Thyroid gland (tissue), 4 donors: ENCODE data around the gene LGALS1. TPM values are rescaled to one million over a fixed set of nuclear protein-coding genes. Genes with fewer than 3 reads are reported as not detected.

Source experiments
- DNase-seq, 2 donors: peaks; one replicate each; pipeline ENCODE4 v3.0.0-alpha.2; 2019
- H3K27ac ChIP-seq, 3 donors: fragments of 200-600 bp; sonication (generic); 1 replicate in 2 of 3; 2 replicates in 1 of 3; pipeline ENCODE4 v1.5.1; 2016 to 2019; ENCODE audit warnings: mild to moderate bottlenecking in 1 of 3, moderate library complexity in 1 of 3
- H3K27me3 ChIP-seq: fragments of 200-600 bp; sonication (generic); one replicate; pipeline ENCODE4 v1.5.1; 2019
- H3K36me3 ChIP-seq, 2 donors: fragments of 200-600 bp; sonication (generic); one replicate each; pipeline ENCODE4 v1.5.1; 2016 to 2019
- H3K4me1 ChIP-seq, 2 donors: fragments of 200-600 bp; sonication (generic); one replicate each; pipeline ENCODE4 v1.5.1; 2017 to 2019
- H3K4me3 ChIP-seq, 3 donors: fragments of 200-600 bp; sonication (generic); replicated peaks in 1 of 3; 1 replicate in 2 of 3; 2 replicates in 1 of 3; pipeline ENCODE4 v1.5.1; 2016; ENCODE audit warnings: mild to moderate bottlenecking in 1 of 3
- H3K9me3 ChIP-seq: fragments of 200-600 bp; sonication (generic); one replicate; pipeline ENCODE4 v1.5.1; 2017
- POLR2A ChIP-seq, 2 donors: fragments of 450-650 bp; IDR thresholded peaks; one replicate each; pipeline ENCODE4 v1.6.1; 2017; ENCODE audit warnings: antibody characterized with exemption in 2 of 2, mild to moderate bottlenecking in 2 of 2, moderate library complexity in 1 of 2
- WGBS, 2 donors: methylation state at CpG; one replicate each; pipeline ENCODE4 v1.1.5; 2017; 5-methylcytosine and 5-hydroxymethylcytosine counted together
- intact Hi-C: fragments of 100-400 bp; cut with DNase I; formaldehyde crosslinking; loops from one replicate; pipeline ENCODE4 v1.15.1; 2023
- total RNA-seq, 4 donors: library from RNA; depleted of rRNA; stranded (reverse); fragments of >200 nt; gene quantifications; one replicate each; pipeline ENCODE4 v1.2.3, GENCODE V29; 2016
- TF ChIP-seq, protein P1 (sequence below), 6 experiments: fragments of 200-600 bp in 3 of 6; fragments of 450-650 bp in 3 of 6; sonication (generic) in 3 of 6; IDR thresholded peaks; one replicate each; pipeline ENCODE4 v1.5.1; 2016 to 2019; ENCODE audit warnings: antibody characterized with exemption in 6 of 6, mild to moderate bottlenecking in 2 of 6, inconsistent platforms in 1 of 6, moderate library complexity in 1 of 6

Gene LGALS1
- total RNA-seq, 4 donors from 2014 or later: 146 to 212 (median 188) TPM

DNA sequence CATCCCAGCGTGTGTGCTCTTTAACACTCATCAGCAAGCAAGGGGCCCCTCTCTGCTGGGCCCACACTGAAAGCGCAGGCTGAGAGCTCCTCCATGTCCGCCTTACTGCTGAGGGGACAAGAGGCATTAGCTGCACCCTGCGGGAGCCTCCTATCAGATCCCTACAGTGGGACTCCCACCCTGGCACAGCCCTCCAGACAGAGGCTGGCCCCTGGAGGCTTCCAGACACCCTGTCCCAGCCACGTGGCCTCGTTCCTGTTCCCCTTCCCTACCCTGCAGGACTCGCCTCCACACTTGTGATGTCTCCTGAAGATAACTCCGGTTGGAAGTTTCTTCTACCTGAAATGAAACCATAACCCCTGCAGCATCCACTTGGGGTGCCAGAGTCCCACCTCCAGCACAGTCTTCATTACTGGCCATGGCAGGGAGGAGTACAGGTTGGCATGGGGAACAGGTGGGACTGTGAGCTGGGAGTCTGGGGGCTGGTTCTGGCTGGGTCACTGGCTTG, 41.0 kb upstream of the LGALS1 start:
- Histone ChIP-seq H3K4me3 (no peak overlapping the region), H3K9me3 (no peaks in the 10 kb centered on the region), H3K36me3 (peaks cover 9 to 13% of the 10 kb centered on the region in 2 donors), H3K27ac (peak overlapping the region; percentile 15 to 75 (median 69)), H3K4me1 (peaks cover 0 to 32% of the 10 kb centered on the region in 2 donors), H3K27me3 (no peaks in the 10 kb centered on the region)
- no peak for TF ChIP-seq POLR2A (IDR thresholded peaks at IDR 0.05)
- TF ChIP-seq, protein P1, sequence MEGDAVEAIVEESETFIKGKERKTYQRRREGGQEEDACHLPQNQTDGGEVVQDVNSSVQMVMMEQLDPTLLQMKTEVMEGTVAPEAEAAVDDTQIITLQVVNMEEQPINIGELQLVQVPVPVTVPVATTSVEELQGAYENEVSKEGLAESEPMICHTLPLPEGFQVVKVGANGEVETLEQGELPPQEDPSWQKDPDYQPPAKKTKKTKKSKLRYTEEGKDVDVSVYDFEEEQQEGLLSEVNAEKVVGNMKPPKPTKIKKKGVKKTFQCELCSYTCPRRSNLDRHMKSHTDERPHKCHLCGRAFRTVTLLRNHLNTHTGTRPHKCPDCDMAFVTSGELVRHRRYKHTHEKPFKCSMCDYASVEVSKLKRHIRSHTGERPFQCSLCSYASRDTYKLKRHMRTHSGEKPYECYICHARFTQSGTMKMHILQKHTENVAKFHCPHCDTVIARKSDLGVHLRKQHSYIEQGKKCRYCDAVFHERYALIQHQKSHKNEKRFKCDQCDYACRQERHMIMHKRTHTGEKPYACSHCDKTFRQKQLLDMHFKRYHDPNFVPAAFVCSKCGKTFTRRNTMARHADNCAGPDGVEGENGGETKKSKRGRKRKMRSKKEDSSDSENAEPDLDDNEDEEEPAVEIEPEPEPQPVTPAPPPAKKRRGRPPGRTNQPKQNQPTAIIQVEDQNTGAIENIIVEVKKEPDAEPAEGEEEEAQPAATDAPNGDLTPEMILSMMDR (IDR thresholded peaks at IDR 0.05): no peak
- WGBS, 2 donors: 66 to 68% methylated on average over 6 to 8 of the region's 8 CpGs
- intact Hi-C loops: no loop called here
- no peak for DNase-seq

DNA sequence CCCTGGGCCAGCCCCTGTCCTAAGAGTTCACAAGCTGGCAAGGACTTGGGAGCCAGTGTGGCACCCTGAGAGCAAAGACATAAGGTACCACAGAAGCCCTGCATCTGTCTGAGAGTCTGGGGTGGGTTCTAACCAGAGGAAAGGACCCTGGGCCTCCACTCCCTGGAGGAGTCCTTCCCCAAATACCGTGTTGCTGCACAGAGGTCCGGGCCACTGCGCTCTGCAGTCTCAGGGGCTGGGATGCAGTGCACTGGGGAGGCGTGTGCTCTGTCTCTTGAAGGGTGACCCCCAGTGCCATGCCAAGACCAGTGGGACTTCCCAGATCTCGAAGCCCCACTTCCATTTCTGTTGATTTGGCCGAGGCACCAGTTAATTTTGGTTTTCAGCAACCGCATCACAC, 40.3 kb upstream of the LGALS1 start:
- Histone ChIP-seq H3K27ac (no peak overlapping the region), H3K9me3 (no peaks in the 10 kb centered on the region), H3K27me3 (no peaks in the 10 kb centered on the region), H3K4me1 (peaks cover 5 to 39% of the 10 kb centered on the region in 2 donors), H3K4me3 (no peak overlapping the region), H3K36me3 (peaks cover 2 to 6% of the 10 kb centered on the region in 2 donors)
- no peak for DNase-seq
- WGBS, 2 donors: 94 to 96% methylated on average over 7 of the region's 7 CpGs
- intact Hi-C loops: no loop called here
- TF ChIP-seq, protein P1 (IDR thresholded peaks at IDR 0.05): no peak
- no peak for TF ChIP-seq POLR2A (IDR thresholded peaks at IDR 0.05)

DNA sequence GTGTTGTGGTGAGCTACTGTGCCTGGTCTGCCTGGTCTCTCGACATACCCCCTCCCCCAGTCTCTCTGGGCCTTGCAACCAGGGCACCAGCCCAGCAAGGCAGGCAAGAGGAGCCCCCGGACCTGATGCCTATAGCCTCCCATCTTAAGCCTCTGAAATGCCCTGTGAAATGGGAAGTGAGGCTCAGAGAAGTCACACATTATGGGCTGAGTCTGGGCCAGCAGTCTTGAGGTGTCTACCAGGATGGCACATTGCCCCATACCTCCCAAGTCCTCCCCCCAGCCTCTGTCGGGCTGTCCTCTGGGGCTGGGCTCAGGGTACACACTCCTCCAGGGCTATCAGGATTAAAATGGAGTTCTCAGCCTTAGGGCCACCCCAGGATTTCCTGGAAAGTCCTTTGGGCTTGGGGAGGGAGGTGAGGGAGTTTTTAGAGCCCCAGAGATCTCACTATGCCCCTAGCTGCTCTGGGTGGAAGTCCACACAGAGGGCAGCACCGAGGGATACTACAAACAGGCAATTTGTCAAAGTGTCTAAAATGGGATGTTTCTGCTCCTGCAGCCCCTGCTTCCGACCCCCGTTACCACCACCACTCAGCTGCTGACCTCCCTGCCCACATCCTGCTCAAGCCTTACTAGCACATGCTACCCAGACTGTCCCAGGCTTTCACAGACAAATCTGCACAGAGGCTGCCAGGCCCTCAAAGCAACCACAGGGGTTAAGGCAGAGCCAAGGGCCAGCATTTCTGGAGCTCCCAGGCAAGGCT, 39.1 kb upstream of the LGALS1 start:
- no peak for TF ChIP-seq POLR2A (IDR thresholded peaks at IDR 0.05)
- TF ChIP-seq, protein P1 (IDR thresholded peaks at IDR 0.05): no peak
- intact Hi-C loops: no loop called here
- Histone ChIP-seq H3K9me3 (no peaks in the 10 kb centered on the region), H3K27ac (no peak overlapping the region), H3K4me1 (peaks cover 7 to 43% of the 10 kb centered on the region in 2 donors), H3K4me3 (no peak overlapping the region), H3K27me3 (no peaks in the 10 kb centered on the region), H3K36me3 (peaks cover 0 to 3% of the 10 kb centered on the region in 2 donors)
- DNase-seq: no peak
- 83% methylated on average over 5 to 6 of the region's 6 CpGs for WGBS, 2 donors

DNA sequence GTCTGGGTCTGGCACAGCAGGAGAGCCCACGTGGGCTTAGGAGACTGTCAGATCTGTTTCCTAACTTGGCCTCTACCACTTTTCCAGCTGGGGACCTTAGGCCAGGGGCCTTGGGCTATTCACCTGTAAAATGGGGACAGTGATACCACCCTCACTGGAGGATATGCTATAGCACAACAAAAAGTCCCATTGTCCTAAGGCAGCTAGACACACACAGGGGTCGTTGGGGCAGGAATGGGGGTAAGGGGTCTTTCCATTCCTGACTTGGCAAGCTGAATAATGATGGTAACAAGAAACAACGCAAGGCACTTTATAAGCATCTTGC, 38.5 kb upstream of the LGALS1 start:
- no peaks in the 10 kb centered on the region for H3K27me3 ChIP-seq
- no peak overlapping the region for H3K27ac ChIP-seq
- DNase-seq: no peak
- H3K4me1 ChIP-seq: peaks cover 7 to 43% of the 10 kb centered on the region in 2 donors
- peaks cover 0 to 3% of the 10 kb centered on the region in 2 donors for H3K36me3 ChIP-seq
- H3K4me3 ChIP-seq: no peak overlapping the region
- intact Hi-C loops: no loop called here
- no peaks in the 10 kb centered on the region for H3K9me3 ChIP-seq
- WGBS, 2 donors: 74 to 96% methylated on average over 3 of the region's 3 CpGs
- TF ChIP-seq POLR2A (IDR thresholded peaks at IDR 0.05): no peak
- TF ChIP-seq, protein P1 (IDR thresholded peaks at IDR 0.05): no peak

DNA sequence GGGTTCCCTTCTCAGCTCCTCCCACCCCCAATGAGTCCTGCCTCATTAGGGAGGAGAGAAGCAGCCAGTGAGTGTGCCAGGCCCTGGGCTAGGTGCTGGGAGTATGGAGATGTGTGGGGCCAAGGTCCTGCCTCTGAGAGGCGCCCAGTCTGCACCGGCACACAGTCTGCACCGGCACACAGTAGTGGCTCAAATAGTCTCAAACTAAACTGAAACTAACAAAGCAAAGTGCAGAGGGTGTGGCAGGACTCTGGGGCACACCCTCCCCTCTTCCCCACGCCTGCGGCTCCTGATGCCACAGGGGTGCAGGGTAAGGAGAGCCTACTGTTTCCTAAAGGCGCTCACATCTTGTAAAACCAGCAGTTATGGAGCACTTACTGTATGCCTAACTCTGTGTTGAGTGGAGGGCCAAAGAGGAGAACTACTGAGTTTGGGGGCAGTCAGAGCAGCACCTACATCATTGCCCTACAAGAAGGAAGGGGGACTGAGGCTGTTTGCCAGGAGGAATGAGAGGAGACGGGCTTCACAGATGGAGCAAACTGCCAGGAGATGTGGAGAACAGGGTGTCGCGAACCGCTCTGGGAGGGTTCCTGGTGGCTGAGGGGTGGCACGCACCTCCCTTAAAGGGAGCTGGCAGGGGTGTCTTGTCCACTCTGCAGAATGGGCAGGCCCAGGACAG, 36.9 kb upstream of the LGALS1 start:
- Histone ChIP-seq H3K27me3 (no peaks in the 10 kb centered on the region), H3K4me1 (peaks cover 7 to 36% of the 10 kb centered on the region in 2 donors), H3K27ac (no peak overlapping the region), H3K4me3 (peak overlapping the region in 1 of 3 donors; percentile 52), H3K9me3 (no peaks in the 10 kb centered on the region), H3K36me3 (no peaks in the 10 kb centered on the region)
- intact Hi-C loops: no loop called here
- TF ChIP-seq, protein P1 (IDR thresholded peaks at IDR 0.05): no peak
- TF ChIP-seq POLR2A (IDR thresholded peaks at IDR 0.05): no peak
- WGBS, 2 donors: 72 to 74% methylated on average over 7 to 11 of the region's 11 CpGs
- no peak for DNase-seq
